Posterior vena cava (tissue), 2 donors: Measurements from ENCODE around the gene CUL3. TPM values are rescaled to one million over a fixed set of nuclear protein-coding genes. Genes with fewer than 3 reads are reported as not detected.
"Not testable (repeated sequence)": the region's sequence is repeated elsewhere in the genome, so short reads cannot be mapped to it uniquely, and the experiment has no call there.

Experiments
- DNase-seq: peaks from one replicate; pipeline ENCODE4 v3.0.0-alpha.2; 2020; ENCODE audit warnings: low spot score
- intact Hi-C, 2 donors: fragments of 100-400 bp; cut with DNase I; formaldehyde crosslinking; loops; one replicate each; pipeline versions ENCODE4 v1.14.1 to v1.14.2; 2022 to 2023
- total RNA-seq, 2 donors: library from RNA; stranded (reverse); fragmentation: NEBNext Ultra II Directional; extraction: Animal tissue kit (Norgen Biotek cat#: 25700); gene quantifications; one replicate each; pipeline ENCODE4 v1.2.1, GENCODE V29; 2021
- donor health status: DM: yes; HTN: yes; CAD: no.
- donor health status: DM: yes; HTN: yes; CAD: no.

The CUL3 gene
- total RNA-seq, 2 donors from 2014 or later, result 67.1 to 84.1 TPM

DNA sequence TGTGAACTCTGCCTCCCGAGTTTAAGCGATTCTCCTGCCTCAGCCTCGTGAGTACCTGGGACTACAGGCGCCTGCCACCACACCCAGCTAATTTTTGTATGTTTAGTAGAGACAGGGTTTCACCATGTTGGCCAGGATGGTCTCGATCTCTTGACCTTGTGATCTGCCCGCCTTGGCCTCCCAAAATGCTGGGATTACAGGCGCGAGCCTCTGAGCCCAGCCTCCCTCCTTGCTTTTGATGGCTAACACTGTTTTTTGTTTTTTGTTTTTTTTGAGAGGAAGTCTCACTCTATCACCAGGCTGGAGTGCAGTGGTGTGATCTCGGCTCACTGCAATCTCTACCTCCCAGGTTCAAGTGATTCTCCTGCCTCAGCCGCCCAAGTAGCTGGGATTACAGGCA, 68.8 kb downstream of the CUL3 start:
- intact Hi-C loops, result not testable (repeated sequence)

DNA sequence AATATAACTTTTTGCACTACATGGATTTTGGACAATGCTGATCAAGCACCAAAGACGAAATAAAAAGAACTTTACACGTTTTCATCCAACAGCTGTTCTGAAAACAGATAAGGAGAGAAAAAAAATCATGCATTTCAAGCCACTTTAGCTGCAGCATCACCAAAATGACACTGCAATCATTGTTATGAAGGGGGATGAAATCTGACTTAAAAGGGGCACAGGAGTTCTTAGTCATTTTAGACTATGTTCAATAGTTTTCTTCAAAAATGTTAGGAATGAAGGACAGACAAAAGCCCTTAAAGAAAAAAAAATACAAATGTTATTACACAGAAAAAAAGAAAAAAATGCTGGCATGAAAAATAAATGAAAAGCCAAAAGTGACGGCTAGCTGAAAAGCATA, 71.2 kb downstream of the CUL3 start:
- no peak for DNase-seq
- intact Hi-C loops, result no loop called here

More for the DNA sequence above, 68.8 kb downstream of the CUL3 start:
- DNase-seq, result not testable (repeated sequence)

DNA sequence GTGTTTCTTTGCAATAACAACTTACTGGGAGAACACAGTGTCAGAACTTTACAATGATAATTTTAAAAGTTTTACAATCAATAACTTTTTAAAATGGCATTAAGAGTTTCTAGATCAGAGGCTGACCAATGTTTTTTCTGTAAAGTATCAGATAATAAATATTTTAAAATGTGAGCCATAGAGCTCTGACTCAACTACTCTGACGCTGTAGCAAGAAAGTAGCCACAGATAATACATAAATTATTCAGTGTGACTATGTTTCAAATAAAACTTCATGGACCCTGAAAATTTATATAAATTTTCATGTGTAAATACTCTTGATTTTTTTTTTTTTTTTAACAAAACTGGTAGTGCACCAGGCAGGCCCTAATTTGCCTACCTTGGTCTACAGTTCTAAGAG, 77.4 kb downstream of the CUL3 start:
- no peak for DNase-seq
- intact Hi-C loops, result no loop called here

DNA sequence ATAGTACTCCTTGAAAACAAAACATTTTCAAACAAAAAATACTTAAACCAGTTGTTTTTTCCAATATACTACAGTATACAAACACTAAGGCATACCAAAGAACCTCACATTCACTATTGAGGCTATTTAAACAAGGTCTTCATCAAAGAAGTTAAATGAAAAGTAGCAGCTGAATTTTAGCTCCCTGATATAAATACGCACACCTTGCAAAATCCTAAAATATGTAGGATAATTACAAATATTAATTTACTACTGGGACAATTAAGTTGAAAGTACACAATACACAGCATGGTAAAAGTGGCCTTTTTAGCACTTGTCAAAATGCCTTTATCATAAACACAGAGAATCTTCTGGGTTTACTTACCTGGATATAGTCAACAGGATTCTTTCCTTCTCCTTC, 78.7 kb downstream of the CUL3 start:
- no peak for DNase-seq
- intact Hi-C loops, result no loop called here

DNA sequence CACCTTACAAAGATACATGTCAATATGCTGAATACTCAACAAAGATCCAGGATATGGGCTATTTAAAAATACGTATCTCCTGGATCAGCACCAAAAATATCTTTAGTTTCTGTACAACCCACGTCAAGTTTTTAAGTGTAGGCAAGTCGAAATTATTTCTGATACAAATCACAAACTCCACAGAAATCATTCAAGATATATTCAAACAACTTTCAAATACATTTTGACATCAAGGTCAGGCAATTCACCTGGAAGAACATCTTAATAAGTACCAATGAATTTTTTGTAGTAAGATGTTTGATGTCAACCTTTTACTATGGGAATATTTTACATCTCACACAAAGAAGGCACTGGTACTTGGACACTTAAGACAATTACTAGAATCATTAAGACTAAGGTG, 86.2 kb downstream of the CUL3 start:
- no peak for DNase-seq

DNA sequence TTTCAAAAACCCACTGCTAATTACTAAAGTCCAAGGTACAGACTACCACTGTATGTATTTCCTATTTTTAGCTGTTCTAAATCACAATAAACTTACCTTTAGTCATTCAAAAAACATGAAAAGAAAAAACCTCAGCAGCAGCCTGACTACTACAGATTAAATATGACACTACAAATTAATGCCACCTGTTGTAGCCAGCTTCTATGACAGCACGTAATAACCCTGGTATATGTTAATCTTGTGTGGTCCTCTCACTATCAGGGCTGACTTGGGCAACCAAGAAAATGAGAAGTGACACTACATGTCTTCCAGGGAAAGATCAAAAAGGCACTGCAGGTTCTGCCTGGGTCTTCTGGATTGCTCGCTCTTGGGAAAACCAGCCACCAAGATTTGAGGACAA, 92.6 kb downstream of the CUL3 start:
- DNase-seq, result no peak
- intact Hi-C loops, result loop anchor here in 1 of 2 donors (10.0 kb wide), 1 partner anchor 82 kb away; no protein-coding TSS in a partner anchor

More for the DNA sequence above, 86.2 kb downstream of the CUL3 start:
- intact Hi-C loops, result loop anchor here in 1 of 2 donors (10.0 kb wide), 1 partner anchor 76 kb away; no protein-coding TSS in a partner anchor

DNA sequence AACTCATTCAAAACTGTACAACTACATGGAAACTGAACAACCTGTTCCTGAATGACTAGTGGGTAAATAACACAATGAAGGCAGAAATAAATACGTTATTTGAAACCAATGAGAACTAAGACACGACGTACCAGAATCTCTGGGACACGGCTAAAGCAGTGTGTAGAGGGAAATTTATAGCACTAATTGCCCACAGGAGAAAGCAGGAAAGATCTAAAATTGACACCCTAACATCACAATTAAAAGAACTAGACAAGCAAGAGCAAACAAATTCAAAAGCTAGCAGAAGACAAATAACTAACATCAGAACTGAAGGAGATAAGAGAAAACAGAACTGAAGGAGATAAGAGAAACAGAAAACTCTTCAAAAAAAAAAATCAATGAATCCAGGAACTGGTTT, 97.2 kb downstream of the CUL3 start:
- intact Hi-C loops, result not testable (repeated sequence)

DNA sequence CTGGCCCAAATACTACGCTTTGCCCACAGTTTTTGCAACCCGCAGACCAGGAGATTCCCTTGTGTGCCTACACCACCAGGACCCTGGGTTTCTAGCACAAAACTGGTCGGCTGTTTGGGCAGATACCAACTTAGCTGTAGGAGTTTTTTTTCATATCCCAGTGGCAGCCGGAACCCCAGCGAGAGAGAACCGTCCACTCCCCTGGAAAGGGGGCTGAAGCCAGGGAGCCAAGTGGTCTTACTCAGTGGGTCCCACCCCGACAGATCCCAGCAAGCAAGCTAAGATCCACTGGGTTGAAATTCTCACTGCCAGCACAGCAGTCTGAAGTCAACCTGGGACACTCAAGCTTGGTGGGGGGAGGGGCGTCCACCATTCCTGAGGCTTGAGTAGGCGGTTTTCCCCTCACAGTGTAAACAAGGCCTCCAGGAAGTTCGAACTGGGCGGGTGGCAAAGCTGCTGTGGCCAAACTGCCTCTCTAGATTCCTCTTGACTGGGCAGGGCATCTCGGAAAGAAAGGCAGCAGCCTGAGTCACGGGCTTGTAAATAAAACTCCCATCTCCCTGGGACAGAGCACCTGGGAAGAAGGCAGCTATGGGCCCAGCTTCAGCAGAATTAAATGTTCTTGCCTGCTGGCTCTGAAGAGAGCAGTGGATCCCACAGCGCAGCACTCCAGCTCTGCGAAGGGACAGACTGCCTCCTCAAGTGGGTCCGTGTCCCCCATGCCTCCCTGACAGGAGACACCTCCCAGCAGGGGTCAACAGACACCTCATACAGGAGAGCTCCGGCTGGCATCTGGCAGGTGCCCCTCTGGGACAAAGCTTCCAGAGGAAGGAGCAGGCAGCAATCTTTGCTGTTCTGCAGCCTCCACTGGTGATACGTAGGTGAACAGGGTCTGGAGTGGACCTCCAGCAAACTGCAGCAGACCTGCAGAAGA, 99.8 kb downstream of the CUL3 start:
- intact Hi-C loops, result not testable (repeated sequence)
- DNase-seq, result peak; percentile 69

More for the DNA sequence above, 97.2 kb downstream of the CUL3 start:
- not testable (repeated sequence) for DNase-seq

DNA sequence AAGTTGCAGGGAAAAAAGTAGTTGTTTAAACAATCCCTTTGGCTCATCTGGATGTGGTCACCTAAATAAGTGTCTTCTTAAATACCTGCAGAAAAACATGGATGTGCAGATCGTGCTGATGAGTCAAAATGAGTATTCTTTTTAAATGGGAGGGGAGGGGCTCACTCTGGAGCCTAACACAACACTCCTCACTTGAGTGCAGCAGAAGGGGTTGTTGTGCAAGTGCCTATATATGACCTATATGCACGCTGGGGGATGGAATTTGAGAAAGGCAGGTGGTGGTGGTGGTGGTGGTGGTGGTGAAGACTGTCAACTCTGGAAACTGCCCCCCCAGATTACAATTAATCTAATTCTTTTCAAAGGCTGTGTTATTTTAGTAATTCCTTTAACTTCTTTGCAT, 105.3 kb downstream of the CUL3 start:
- intact Hi-C loops, result no loop called here
- DNase-seq, result no peak

DNA sequence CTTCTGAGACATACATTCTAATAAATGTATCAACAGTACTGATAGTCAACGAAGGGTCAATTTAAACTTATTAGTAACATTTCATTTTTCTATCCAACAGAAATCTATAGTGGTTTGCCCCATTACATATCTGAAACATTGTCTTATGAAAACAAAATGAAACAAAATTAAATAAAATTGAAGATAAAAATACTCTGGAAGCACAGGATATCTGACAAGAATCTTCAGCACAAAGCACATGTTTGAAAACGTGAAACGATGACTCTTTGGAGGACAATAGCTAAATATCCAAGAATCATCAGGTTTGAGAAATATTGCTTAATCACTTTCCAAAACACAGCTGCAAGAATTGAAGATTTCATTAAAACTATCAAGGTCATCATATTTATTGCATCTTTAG, 112.3 kb downstream of the CUL3 start:
- DNase-seq, result no peak
- intact Hi-C loops, result no loop called here

DNA sequence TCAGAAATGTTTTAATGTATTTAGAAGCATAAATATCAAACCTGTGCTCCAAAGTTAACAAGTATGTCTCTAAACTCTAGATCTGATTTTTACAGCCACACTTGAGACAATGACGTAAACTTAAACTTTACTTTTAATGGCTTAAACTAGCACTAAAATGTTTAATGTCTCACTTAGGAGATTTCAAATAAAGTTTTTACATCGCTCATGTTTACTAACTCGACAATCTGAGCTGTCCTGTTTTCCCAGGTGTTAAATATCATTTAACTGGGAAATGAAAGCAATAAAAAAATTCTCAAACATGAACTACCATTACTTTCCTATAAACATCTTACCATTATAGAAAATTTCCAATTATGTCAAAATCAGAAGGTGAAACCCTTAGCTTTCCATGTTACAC, 113.0 kb downstream of the CUL3 start:
- intact Hi-C loops, result no loop called here
- no peak for DNase-seq

DNA sequence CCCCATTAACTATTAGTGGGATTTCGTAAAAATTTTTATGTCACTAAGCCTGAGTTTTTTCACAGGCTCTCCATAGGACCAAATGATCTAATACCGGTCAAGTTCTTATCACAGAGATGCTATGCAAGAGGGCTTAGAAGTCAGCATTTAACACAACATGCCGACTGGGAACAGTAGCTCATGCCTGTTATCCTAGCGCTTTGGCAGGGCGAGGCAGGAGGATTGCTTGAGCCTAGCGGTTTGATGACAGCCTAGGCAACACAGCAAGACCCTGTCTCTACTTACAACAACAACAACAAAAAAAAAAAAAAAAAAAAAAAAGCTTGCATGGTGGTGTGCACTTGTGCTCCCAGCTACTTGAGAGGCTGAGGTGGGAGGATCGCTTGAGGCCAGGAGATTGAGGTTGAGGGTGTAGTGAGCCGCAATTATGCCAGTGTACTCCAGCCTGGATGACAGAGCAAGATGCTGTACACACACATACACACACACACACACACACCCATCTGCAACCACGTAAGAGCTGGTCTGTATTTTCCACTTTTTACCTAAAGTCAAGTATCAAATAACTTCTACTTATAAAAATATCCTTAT, 115.7 kb downstream of the CUL3 start:
- intact Hi-C loops, result no loop called here

DNA sequence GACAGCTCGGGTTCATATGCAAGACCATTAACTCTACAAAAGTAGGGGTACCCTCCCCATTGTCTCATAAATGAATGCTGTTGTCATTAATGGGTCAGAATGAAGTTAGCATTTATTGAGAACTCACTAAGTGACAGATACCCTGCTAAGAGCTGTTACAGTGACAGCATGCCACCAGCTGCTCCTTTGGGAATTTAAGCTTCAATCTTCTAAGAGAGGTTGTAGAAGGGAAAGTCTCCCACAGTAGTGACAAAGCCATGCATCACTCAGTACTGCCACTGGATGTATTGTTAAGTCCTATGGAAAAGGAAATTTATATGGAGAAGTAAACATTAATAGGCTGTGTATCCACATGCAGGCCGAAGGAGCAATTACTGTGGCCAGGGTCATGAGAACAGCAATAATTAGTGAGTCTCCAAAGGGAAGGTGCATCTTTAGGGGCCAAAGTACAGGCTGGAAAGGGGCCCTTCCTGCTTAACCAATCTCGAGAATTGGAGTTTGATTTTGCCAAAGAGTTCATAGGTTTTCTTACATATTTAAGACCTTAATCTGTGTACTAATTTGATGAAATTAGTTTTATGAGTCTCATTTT, 118.8 kb downstream of the CUL3 start:
- DNase-seq, result no peak

More for the DNA sequence above, 115.7 kb downstream of the CUL3 start:
- no peak for DNase-seq

DNA sequence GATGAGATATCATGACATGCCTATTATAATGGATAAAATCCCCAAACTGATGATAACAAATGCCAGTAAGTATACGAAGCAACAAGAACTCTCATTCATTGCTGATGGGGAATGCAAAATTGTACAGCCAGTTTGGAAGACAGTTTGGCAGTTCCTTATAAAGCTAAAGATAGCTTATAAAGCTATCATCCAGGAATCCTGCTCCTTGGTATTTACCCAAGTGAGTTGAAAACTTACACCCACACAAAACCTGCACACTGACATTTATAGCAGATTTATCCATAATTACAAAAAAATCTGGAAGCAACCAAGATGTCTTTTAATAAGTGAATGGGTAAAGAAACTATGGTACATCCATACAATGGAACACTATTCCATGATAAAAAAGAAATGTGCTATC, 123.8 kb downstream of the CUL3 start:
- intact Hi-C loops, result no loop called here
- DNase-seq, result no peak

More for the DNA sequence above, 118.8 kb downstream of the CUL3 start:
- intact Hi-C loops, result no loop called here

DNA sequence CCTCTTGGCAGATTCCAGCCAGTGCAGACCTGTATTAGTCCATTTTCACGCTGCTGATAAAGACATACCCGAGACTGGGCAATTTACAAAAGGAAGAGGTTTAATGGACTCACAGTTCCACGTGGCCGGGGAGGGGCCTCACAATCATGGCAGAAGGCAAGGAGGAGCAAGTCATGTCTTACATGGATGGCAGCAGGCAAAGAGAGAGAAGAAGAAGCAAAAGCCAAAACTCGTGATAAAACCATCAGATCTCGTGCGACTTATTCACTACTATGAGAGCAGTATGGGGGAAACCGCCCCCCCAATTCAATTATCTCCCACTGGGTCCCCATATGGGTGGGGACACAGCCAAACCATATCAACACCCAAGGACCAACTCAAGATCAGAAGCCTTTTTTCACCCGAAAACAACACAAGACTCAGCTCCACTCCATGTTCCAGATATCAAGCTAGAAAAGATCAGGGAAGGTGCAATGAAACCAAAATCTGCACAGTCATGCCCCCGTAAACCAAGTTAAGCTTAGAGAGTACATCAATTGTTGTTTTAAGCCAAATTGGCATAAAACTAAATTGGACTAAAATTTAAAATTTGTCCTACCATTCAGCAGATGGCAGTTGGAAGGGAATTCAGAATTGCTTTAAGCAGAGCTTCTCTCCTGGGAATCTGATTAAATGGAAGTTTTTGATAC, 127.6 kb downstream of the CUL3 start:
- DNase-seq, result no peak
- intact Hi-C loops, result no loop called here

DNA sequence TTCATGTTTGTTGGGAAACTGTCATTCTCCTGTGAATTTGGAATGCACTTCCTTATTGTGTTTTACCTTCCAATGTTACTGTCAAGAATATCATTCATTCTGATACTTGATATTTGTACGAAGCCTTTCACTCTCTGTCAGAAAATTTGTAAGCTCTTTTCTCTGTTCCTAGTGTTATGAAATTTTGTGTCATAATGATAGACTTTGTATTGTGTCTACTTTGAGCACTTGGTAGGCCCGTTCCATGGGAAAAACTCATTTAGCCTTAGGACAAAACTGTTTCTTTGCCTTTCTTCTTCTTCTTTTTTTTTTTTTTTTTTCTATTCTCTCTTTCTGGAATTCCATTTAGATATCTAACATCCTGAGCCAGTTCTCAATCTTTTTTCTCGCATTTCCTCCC, 131.3 kb downstream of the CUL3 start:
- intact Hi-C loops, result no loop called here
- no peak for DNase-seq

DNA sequence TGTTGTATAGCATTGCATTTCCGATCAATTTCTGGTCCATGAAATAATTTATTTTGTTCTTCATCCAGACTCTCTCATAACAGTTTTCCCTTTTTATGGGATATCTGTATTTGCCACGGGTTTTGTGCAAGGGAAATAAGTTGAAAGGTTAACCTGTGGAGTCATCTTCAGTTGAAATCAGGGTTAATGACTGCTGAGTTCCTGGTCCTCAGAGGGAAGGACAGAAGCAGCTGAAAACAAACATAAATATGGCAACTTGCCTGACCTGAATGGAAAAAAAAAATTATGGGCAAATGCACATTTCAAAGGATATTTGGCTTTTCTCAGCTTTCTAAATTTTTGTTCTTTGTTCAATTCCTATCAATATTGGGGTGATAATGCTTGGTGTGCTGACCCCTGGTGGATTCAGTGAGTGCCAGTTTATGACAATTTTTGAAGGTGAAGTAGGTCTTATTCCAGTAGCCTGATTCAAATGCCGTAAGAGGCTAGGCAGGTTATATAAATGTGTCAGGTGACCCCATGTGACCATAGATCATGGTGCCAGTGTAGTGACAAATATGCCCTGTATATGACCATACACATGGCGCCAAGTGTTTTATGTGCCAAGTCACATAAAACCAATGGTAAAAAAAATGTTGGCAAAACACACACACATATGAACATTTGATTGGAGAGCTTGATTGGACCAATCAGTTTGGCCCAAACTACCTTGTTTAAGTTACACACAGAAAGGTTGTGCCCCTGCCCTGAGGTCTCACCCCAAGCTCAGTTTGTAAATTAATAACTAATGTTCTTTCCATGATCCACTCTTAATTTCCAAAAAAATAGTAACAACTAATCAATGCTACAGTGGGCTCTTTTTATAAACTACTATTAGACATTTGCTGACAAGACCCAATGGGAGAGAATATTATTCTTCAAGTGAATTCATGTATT, 135.7 kb downstream of the CUL3 start:
- intact Hi-C loops, result loop anchor here in 1 of 2 donors (10.0 kb wide), 1 partner anchor 65 kb away; no protein-coding TSS in a partner anchor

DNA sequence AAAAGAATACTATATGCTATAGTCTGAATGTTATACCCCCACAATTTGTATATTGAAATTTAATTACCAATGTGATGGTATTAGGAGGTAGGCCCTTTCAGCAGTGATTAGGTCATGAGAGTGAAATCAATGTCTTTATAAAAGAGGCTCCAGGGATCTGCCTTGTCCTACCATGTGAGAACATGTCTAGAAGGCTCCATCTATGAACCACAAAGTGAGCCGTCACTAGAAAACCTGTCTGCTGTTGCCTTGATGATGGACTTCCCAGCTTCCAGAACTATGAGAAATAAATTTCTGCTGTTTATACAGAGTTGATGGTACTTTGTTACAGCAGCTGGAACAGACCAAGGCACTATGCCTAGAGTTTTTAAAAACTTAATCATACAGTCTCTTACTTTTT, 136.9 kb downstream of the CUL3 start:
- no peak for DNase-seq
- intact Hi-C loops, result loop anchor here in 1 of 2 donors (10.0 kb wide), 1 partner anchor 63 kb away; no protein-coding TSS in a partner anchor

More for the DNA sequence above, 135.7 kb downstream of the CUL3 start:
- no peak for DNase-seq
